ENCODE data around the gene LPIN3. TPM values are rescaled to one million over a fixed set of nuclear protein-coding genes. Genes with fewer than 3 reads are reported as not detected.

Gene LPIN3
- total and polyA plus RNA-seq, 4 donors: 2.7 to 6.0 (median 4.2) TPM

DNA sequence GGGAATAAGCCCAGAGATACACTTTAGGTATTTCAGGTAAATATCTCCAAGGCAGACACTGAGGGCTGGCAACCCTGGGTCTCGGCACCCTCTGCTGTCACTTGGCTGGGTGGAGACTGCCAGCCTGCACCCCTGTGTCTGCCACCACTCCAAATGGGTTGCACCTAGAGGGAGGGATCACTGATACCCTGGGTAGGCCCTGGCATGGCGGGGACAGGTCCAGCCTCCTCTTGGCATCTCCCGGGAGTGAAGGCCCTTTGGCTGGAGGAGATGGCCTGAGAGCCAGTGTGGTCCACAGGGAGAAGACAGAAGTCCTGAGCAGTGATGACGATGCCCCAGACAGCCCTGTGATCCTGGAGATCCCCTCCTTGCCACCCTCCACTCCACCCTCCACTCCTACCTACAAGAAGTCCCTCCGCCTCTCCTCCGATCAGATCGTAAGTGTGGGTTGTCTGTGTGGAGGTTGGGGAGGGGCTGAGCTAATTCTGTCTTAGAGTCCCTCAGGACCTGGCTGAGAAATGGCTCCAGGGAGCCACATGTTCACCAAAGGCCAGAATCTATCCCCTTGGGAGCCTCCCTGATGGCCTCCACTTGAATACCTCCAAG is 15.1 kb downstream of the LPIN3 start:
- Histone ChIP-seq H3K36me3 (ENCODE audit: control insufficient read depth, insufficient read depth, low read length) (peaks cover 5% of the 10 kb centered on the region), H3K4me1 (ENCODE audit: control insufficient read depth, insufficient read depth, low read length) (no peaks in the 10 kb centered on the region), H3K27me3 (ENCODE audit: control insufficient read depth, insufficient read depth, low read length) (no peaks in the 10 kb centered on the region), H3K4me3 (ENCODE audit: low read depth, low read length) (no peak overlapping the region), H3K9me3 (ENCODE audit: control insufficient read depth, insufficient read depth, low read length) (no peaks in the 10 kb centered on the region), H3K27ac (ENCODE audit: low read depth, low read length) (no peak overlapping the region)
- WGBS (ENCODE audit: insufficient coverage): 94% methylated on average over 2 of the region's 7 CpGs
- DNase-seq (ENCODE audit: low read depth in 4 of 6, low spot score in 6 of 6): no peak

DNA sequence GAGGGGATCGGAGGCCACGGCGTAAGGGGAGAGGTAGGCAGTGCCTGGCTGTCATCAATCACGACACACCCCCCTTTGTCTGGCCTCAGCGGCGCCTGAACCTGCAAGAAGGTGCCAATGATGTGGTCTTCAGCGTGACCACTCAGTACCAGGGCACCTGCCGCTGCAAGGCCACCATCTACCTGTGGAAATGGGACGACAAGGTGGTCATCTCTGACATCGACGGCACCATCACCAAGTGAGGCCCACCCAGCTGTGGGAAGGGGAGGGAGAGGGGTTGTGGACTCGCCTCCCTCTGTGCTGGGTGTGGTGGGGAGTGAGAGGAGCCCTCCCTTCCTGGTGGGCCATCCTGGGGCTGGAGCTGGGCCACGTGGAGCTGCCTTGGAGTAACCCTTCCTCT is 16.3 kb downstream of the LPIN3 start:
- Histone ChIP-seq H3K4me1 (ENCODE audit: control insufficient read depth, insufficient read depth, low read length) (no peaks in the 10 kb centered on the region), H3K9me3 (ENCODE audit: control insufficient read depth, insufficient read depth, low read length) (no peaks in the 10 kb centered on the region), H3K36me3 (ENCODE audit: control insufficient read depth, insufficient read depth, low read length) (peaks cover 16% of the 10 kb centered on the region), H3K27me3 (ENCODE audit: control insufficient read depth, insufficient read depth, low read length) (no peaks in the 10 kb centered on the region), H3K4me3 (ENCODE audit: low read depth, low read length) (no peak overlapping the region), H3K27ac (ENCODE audit: low read depth, low read length) (no peak overlapping the region)
- DNase-seq (ENCODE audit: low read depth in 4 of 6, low spot score in 6 of 6): no peak
- WGBS (ENCODE audit: insufficient coverage): 92% methylated on average over 9 of the region's 13 CpGs

DNA sequence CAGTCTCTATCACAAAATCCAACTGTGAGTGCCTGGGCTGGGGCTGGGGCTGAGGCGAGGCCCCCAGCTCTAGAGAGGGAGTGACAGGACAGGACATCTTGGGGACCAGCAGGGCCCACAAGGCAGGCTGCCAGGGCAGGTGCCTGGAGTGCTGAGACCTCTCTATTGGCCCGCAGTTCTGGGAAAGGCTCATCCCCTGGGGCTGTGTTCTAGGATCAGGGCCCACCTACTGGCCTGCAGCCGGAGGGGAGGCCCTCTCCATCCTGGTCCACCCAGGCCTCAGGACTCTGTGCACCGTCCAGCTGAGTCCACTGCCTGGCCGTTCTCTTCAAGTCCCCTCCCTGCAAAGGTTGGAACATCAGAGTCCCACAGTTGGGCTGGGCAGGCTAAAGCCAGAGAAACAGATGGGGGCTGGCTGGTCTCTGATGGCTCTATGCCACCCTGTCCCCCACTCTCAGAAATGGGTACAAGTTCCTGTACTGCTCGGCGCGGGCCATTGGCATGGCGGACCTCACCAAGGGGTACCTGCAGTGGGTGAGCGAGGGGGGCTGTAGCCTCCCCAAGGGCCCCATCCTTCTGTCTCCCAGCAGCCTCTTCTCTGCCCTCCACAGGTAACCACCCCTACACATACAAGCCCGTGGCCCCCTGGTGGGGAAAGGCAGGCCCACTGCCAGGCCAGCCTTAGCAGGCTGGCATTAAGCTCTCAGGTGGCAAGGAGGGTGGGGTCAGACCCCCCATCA is 17.0 kb downstream of the LPIN3 start:
- DNase-seq (ENCODE audit: low read depth in 4 of 6, low spot score in 6 of 6): no peak
- H3K4me3 ChIP-seq (ENCODE audit: low read depth, low read length): no peak overlapping the region
- H3K27ac ChIP-seq (ENCODE audit: low read depth, low read length): no peak overlapping the region
- no peaks in the 10 kb centered on the region for H3K9me3 ChIP-seq (ENCODE audit: control insufficient read depth, insufficient read depth, low read length)
- WGBS (ENCODE audit: insufficient coverage): 95% methylated on average over 11 of the region's 11 CpGs
- H3K36me3 ChIP-seq (ENCODE audit: control insufficient read depth, insufficient read depth, low read length): peaks cover 22% of the 10 kb centered on the region
- H3K4me1 ChIP-seq (ENCODE audit: control insufficient read depth, insufficient read depth, low read length): peaks cover 6% of the 10 kb centered on the region
- no peaks in the 10 kb centered on the region for H3K27me3 ChIP-seq (ENCODE audit: control insufficient read depth, insufficient read depth, low read length)

DNA sequence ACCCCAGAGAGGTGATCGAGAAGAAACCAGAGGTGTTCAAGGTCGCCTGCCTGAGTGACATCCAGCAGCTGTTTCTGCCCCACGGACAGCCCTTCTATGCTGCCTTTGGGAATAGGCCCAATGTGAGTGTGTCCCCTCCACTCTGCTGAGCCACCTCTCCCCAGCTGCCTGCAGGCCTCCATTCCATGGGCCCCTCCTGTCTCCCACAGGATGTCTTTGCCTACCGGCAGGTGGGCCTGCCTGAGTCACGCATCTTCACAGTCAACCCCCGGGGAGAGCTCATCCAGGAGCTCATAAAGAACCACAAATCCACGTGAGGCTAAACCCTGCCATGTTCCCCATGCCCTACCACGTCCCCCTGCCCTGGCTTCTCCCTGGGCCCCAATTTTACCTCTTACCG is 17.6 kb downstream of the LPIN3 start:
- Histone ChIP-seq H3K27ac (ENCODE audit: low read depth, low read length) (no peak overlapping the region), H3K9me3 (ENCODE audit: control insufficient read depth, insufficient read depth, low read length) (no peaks in the 10 kb centered on the region), H3K36me3 (ENCODE audit: control insufficient read depth, insufficient read depth, low read length) (peaks cover 25% of the 10 kb centered on the region), H3K4me3 (ENCODE audit: low read depth, low read length) (no peak overlapping the region), H3K4me1 (ENCODE audit: control insufficient read depth, insufficient read depth, low read length) (peaks cover 9% of the 10 kb centered on the region), H3K27me3 (ENCODE audit: control insufficient read depth, insufficient read depth, low read length) (no peaks in the 10 kb centered on the region)
- DNase-seq (ENCODE audit: low read depth in 4 of 6, low spot score in 6 of 6): no peak
- 79% methylated on average over 9 of the region's 9 CpGs for WGBS (ENCODE audit: insufficient coverage)

DNA sequence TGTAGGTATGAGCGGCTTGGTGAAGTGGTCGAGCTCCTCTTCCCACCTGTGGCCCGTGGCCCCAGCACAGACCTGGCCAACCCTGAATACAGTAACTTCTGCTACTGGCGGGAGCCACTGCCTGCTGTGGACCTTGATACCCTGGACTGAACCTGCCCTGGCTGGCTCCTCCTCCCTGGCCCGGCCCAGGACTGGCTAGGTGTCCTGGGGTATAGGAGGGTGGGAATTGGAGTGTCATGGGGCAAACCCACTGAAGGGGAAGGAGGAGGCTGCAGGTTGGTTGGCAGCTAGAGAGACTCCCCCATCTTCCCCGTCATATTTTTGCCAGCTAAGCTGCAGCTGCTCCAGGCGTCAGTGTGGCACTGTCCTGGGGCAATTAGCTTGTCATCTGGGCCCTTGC is 18.1 kb downstream of the LPIN3 start:
- no peak overlapping the region for H3K4me3 ChIP-seq (ENCODE audit: low read depth, low read length)
- WGBS (ENCODE audit: insufficient coverage): 85% methylated on average over 5 of the region's 7 CpGs
- no peak for DNase-seq (ENCODE audit: low read depth in 4 of 6, low spot score in 6 of 6)
- H3K9me3 ChIP-seq (ENCODE audit: control insufficient read depth, insufficient read depth, low read length): no peaks in the 10 kb centered on the region
- no peaks in the 10 kb centered on the region for H3K27me3 ChIP-seq (ENCODE audit: control insufficient read depth, insufficient read depth, low read length)
- H3K27ac ChIP-seq (ENCODE audit: low read depth, low read length): no peak overlapping the region
- H3K36me3 ChIP-seq (ENCODE audit: control insufficient read depth, insufficient read depth, low read length): peaks cover 30% of the 10 kb centered on the region
- H3K4me1 ChIP-seq (ENCODE audit: control insufficient read depth, insufficient read depth, low read length): peaks cover 9% of the 10 kb centered on the region

DNA sequence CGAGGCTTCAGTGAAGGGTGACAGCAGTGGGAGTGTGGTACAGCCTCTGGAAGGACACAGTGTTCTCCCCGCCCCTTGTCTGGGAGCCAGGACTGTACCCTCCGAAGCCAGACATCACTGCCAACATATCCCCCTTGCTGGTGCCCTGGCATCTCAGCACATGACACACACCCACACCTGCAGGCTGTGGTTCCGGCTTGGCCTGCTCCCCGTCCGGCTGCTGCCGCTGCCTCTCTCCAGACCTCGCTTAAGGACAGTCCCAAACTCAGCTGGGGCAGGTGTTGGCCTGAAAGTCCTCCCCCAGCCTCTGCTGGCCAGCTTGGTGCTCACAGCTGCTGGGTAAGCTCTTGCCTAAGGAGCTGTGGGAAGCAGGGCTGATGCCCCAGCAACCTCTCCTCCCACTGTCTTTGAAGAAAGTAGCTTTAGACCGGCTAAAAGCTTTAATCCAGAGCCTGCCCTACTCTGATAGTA is 19.0 kb downstream of the LPIN3 start:
- peaks cover 35% of the 10 kb centered on the region for H3K36me3 ChIP-seq (ENCODE audit: control insufficient read depth, insufficient read depth, low read length)
- no peaks in the 10 kb centered on the region for H3K9me3 ChIP-seq (ENCODE audit: control insufficient read depth, insufficient read depth, low read length)
- H3K27me3 ChIP-seq (ENCODE audit: control insufficient read depth, insufficient read depth, low read length): no peaks in the 10 kb centered on the region
- no peak overlapping the region for H3K4me3 ChIP-seq (ENCODE audit: low read depth, low read length)
- no peak overlapping the region for H3K27ac ChIP-seq (ENCODE audit: low read depth, low read length)
- 71% methylated on average over 9 of the region's 9 CpGs for WGBS (ENCODE audit: insufficient coverage)
- DNase-seq (ENCODE audit: low read depth in 4 of 6, low spot score in 6 of 6): no peak
- peaks cover 9% of the 10 kb centered on the region for H3K4me1 ChIP-seq (ENCODE audit: control insufficient read depth, insufficient read depth, low read length)

DNA sequence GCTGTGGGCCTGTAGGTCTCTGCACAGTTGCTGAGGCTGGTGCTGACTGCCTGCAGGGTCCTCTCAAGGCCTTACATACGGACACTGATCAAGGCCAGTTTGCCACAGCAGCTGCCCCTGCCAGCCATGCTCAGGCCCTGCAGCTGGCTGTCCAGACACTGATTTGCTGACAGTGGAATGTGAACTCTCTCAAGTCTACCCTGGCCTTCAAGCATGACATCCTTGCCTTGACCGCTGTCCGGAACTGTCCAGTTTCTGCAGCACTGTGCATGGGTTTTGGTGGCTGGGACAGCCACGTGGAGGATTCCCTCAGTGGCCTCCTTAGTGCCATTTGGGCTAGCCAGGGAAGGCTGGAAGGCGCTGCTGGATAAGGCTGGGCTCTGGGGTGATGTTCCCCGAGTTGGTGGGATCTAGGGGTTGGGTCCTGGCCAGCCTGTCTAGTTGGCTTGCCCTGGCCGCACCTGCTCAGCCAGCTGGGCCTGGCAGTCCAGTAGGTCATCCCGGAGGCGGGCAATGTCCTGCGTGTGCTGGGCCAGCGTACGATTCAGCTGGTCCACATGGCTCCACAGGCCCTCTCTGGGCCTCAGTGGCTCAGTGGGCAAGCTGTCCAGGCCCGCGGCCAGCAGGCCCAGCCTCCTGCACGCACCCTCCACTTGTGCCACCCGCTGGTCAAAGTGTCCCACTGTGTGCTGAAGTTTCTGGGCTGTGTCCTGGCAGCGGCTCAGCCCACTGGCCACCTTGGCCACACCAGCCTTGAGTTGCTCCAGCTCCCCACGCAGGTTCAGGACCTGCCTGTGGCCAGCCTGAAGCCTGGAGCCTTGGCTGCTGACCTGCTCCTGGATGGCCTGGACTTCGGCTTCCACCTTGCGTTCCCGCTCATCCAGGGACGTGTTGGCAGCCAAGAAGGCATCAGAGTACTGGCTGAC is 20.5 kb downstream of the LPIN3 start:
- H3K4me1 ChIP-seq (ENCODE audit: control insufficient read depth, insufficient read depth, low read length): peaks cover 20% of the 10 kb centered on the region
- peaks cover 13% of the 10 kb centered on the region for H3K27me3 ChIP-seq (ENCODE audit: control insufficient read depth, insufficient read depth, low read length)
- no peaks in the 10 kb centered on the region for H3K9me3 ChIP-seq (ENCODE audit: control insufficient read depth, insufficient read depth, low read length)
- no peak overlapping the region for H3K4me3 ChIP-seq (ENCODE audit: low read depth, low read length)
- WGBS (ENCODE audit: insufficient coverage): 90% methylated on average over 22 of the region's 22 CpGs
- DNase-seq (ENCODE audit: low read depth in 4 of 6, low spot score in 6 of 6): no peak
- no peak overlapping the region for H3K27ac ChIP-seq (ENCODE audit: low read depth, low read length)
- H3K36me3 ChIP-seq (ENCODE audit: control insufficient read depth, insufficient read depth, low read length): peaks cover 37% of the 10 kb centered on the region

DNA sequence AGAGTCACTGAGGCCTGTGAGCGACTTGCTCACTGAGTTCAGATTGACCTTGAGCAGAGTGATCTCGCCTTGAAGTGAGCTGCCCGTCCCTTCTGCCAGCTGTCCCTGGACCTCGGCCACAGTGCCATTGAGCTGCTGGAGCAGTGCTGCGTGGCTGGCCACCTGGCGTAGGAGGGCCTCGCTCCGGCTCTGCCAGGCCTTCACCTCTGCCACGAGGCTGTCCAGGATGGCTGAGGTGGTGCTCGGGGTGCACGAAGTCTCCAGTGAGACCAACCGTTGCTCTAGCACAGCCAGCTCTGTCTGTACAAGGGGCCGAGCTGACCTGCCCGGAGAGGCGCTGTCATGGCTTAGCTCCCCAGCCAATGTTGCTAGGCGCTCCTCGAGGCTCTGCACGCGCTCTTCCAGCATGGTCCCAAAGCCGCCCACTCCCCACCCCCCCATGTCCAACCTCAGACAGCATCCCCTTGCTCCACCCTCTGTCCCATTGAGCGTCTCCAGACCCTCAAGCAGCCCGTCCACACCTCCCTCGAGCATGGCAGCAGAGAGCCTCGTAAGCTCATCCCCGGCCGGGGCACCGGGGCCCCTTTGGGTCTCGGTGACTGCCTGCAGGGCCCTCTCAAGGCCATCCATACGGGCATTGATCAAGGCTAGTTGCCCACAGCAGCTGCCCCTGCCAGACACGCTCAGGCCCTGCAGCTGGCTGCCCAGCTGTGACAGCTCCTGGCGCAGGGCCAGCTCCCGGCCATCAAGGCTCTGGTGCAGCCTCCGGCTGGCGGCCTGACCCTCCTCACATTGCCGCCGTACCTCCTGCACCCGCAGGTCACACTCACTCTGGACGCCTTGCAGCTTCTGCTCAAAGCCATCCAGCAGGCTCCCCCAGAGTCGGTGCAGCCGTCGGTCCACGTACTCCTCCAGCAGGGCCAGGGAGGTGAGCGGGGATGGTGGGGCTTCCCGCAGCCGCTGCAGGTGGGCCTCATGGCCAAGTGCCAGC is 21.4 kb downstream of the LPIN3 start:
- Histone ChIP-seq H3K4me3 (ENCODE audit: low read depth, low read length) (no peak overlapping the region), H3K4me1 (ENCODE audit: control insufficient read depth, insufficient read depth, low read length) (peaks cover 23% of the 10 kb centered on the region), H3K9me3 (ENCODE audit: control insufficient read depth, insufficient read depth, low read length) (no peaks in the 10 kb centered on the region), H3K36me3 (ENCODE audit: control insufficient read depth, insufficient read depth, low read length) (peaks cover 36% of the 10 kb centered on the region), H3K27ac (ENCODE audit: low read depth, low read length) (no peak overlapping the region), H3K27me3 (ENCODE audit: control insufficient read depth, insufficient read depth, low read length) (peaks cover 17% of the 10 kb centered on the region)
- no peak for DNase-seq (ENCODE audit: low read depth in 4 of 6, low spot score in 6 of 6)
- WGBS (ENCODE audit: insufficient coverage): 79% methylated on average over 45 of the region's 45 CpGs

DNA sequence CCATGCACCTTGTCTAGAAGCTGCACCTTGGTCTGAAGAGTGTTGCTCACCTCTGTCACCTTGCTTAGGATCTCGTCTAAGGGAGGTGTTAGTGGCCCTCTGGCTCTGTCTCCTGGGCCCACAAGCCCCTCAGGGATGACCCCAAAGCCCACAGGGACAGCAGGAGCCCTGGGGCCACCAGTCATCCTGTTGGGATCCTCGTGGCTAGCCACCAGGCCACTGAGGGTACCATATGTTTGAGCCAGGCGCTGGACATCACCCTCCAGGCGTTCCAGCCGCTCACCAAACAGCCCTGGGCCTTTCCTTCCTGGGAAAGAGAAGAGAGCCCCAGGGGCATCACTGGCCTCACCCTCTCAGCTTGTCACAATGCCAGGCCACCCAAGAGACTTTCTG is 22.1 kb downstream of the LPIN3 start:
- Histone ChIP-seq H3K9me3 (ENCODE audit: control insufficient read depth, insufficient read depth, low read length) (no peaks in the 10 kb centered on the region), H3K36me3 (ENCODE audit: control insufficient read depth, insufficient read depth, low read length) (peaks cover 32% of the 10 kb centered on the region), H3K27ac (ENCODE audit: low read depth, low read length) (no peak overlapping the region), H3K4me1 (ENCODE audit: control insufficient read depth, insufficient read depth, low read length) (peaks cover 27% of the 10 kb centered on the region), H3K27me3 (ENCODE audit: control insufficient read depth, insufficient read depth, low read length) (peaks cover 23% of the 10 kb centered on the region), H3K4me3 (ENCODE audit: low read depth, low read length) (no peak overlapping the region)
- WGBS (ENCODE audit: insufficient coverage): 94% methylated on average over 4 of the region's 5 CpGs
- no peak for DNase-seq (ENCODE audit: low read depth in 4 of 6, low spot score in 6 of 6)
